ENCODE data around the gene NADK. TPM values are rescaled to one million over a fixed set of nuclear protein-coding genes. Genes with fewer than 3 reads are reported as not detected.

The NADK gene
- total and polyA plus RNA-seq, 9 donors, result 21.8 to 76.0 (median 57.0) TPM

DNA sequence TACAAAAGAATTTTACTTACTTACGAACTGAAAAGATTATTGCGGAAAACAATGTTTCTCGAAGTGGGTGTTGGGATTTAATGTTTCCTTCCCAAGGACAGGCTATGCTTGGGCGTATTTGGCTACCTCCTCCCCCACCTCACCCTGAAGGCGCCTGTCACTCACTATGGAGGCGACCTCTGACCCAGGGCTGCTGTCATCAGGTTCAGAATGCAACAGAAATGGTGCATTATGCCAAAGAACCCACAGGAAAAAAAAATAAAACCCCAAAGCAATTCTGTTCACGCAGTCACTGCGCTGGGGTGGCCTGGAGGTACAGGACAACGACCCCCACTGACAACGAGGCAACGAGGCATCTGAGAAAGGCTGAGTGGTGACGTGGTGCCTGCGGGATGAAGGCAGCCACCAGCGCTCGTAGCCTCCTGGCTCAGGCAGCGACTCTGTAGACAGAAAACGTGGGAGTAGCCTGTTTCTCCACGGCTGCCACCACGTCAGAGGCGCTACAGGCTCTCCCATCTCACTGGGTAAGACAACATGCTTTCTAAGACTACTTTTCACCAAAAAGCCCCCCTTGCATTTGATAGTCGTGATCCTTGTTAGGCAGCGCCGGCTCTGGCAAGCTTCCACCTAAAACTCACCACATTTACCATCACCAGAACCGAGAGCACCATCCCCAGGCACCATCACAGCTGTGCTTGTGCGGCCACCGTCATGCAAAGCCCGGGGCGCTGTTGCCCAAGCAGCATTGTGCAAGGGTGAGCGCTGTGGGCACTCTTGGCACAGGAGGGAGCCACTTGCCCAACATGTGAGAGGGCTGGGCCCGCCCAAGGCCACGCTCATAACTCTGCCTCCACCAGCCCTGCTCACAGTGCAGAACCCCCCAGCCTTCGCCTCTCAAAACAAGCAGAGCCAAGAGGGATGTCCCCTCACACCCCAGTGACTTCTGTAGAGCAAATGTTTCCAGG is 14.3 kb downstream of the NADK start:
- intact Hi-C loops (cut with DNase I), result no loop called here
- Histone ChIP-seq H3K4me3 (no peak overlapping the region), H3K36me3 (no peaks in the 10 kb centered on the region), H3K9me3 (no peaks in the 10 kb centered on the region), H3K4me1 (ENCODE audit: insufficient read depth) (peaks cover 7% of the 10 kb centered on the region), H3K27ac (no peak overlapping the region), H3K27me3 (no peaks in the 10 kb centered on the region)
- WGBS, 3 donors, result 72 to 85% (median 74%) methylated on average over 31 to 32 of the region's 32 CpGs
- DNase-seq, result peak in 2 of 5 donors; percentile 24 to 62
- TF ChIP-seq EP300 (IDR thresholded peaks at IDR 0.05) (no peak), POLR2A (IDR thresholded peaks at IDR 0.05) (no peak)
- TF ChIP-seq, protein P1, sequence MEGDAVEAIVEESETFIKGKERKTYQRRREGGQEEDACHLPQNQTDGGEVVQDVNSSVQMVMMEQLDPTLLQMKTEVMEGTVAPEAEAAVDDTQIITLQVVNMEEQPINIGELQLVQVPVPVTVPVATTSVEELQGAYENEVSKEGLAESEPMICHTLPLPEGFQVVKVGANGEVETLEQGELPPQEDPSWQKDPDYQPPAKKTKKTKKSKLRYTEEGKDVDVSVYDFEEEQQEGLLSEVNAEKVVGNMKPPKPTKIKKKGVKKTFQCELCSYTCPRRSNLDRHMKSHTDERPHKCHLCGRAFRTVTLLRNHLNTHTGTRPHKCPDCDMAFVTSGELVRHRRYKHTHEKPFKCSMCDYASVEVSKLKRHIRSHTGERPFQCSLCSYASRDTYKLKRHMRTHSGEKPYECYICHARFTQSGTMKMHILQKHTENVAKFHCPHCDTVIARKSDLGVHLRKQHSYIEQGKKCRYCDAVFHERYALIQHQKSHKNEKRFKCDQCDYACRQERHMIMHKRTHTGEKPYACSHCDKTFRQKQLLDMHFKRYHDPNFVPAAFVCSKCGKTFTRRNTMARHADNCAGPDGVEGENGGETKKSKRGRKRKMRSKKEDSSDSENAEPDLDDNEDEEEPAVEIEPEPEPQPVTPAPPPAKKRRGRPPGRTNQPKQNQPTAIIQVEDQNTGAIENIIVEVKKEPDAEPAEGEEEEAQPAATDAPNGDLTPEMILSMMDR (IDR thresholded peaks at IDR 0.05), result no peak

DNA sequence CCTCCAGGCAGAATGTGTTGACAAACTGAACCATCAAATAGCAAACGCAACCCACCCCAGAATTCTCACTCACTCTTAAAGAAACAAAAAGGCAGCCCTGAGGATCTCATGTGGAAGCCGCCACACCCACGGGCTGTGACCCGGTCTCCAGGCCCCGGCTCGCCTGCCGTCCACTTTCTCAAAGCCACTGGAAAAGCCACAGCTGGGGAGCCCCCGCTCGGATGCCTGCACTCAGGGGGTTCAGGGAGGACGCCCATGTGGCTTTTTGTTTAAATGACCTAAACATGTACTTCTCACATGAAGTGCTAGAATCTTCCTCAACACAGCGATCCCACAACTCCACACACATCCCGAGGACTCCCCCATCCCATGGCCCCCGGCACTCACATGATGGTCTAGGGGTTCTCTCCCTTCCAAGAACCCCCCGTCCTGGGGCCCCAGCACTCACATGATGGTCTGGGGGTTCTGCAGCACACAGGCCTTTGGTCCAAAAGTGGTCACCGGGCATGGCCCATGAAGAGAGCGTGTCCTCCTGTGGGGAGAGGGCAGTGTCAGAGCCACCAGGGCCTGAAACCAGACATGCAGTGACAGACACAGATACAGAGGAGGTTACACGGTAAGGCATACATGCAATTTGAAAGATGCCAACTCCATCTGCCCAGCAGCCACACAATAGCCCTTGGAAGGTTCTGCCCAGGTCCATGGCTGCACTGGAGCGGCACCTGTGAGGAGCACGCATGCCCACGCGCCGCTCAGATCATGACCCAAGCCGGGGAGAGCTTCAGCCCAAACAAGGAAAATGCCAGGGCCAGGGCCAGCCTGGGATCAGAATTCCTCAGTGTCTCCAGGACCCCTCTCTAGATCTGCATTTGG is 16.5 kb downstream of the NADK start:
- H3K36me3 ChIP-seq, result no peaks in the 10 kb centered on the region
- TF ChIP-seq, protein P1 (IDR thresholded peaks at IDR 0.05), result no peak
- TF ChIP-seq POLR2A (IDR thresholded peaks at IDR 0.05) (no peak), EP300 (IDR thresholded peaks at IDR 0.05) (no peak)
- 94 to 95% (median 94%) methylated on average over 23 of the region's 23 CpGs for WGBS, 3 donors
- no peaks in the 10 kb centered on the region for H3K9me3 ChIP-seq
- H3K27ac ChIP-seq, result no peak overlapping the region
- H3K4me3 ChIP-seq, result no peak overlapping the region
- H3K27me3 ChIP-seq, result no peaks in the 10 kb centered on the region
- DNase-seq, result no peak
- H3K4me1 ChIP-seq (ENCODE audit: insufficient read depth), result no peaks in the 10 kb centered on the region
- intact Hi-C loops (cut with DNase I), result no loop called here

DNA sequence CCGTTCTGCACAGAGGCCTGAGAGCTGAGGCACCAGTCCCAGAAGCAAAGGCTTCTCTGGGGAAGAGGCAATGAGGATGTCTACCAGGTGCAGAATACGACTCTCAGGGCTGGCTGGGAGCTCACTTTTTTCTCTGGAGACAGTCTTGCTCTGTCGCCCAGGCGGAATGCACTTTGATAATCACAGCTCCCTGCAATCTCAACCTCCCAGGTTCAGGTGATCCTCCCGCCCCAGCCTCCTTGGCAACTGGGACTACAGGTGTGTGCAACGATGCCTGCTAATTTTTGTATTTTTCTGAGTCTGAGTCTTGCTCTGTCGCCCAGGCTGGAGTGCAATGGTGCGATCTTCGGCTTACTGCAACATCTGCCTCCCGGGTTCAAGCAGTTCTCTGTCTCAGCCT is 17.6 kb downstream of the NADK start:
- intact Hi-C loops (cut with DNase I), result no loop called here
- 91 to 95% (median 94%) methylated on average over 10 of the region's 10 CpGs for WGBS, 3 donors
- Histone ChIP-seq H3K4me3 (no peak overlapping the region), H3K4me1 (ENCODE audit: insufficient read depth) (no peaks in the 10 kb centered on the region), H3K27ac (no peak overlapping the region), H3K27me3 (no peaks in the 10 kb centered on the region), H3K9me3 (no peaks in the 10 kb centered on the region), H3K36me3 (no peaks in the 10 kb centered on the region)
- DNase-seq, result no peak
- TF ChIP-seq POLR2A (IDR thresholded peaks at IDR 0.05), result no peak

DNA sequence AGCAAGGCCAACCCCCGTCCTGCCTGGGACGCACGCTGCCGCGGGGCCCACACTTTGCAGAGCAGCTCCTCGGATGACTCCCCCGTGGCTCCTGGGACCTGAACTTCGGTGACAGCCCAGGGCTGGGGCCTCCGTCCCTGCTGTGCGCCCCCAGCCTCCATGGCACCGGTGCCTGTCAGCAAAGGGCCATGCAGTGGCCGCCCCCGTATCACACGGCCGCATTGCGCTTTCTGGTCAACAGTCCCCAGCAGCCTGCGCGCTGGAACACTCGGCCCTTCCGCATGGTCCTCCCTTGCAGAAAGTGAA is 18.0 kb downstream of the NADK start:
- no peak for DNase-seq
- no peak overlapping the region for H3K4me3 ChIP-seq
- TF ChIP-seq POLR2A (IDR thresholded peaks at IDR 0.05), result no peak
- TF ChIP-seq, protein P1 (IDR thresholded peaks at IDR 0.05), result no peak
- TF ChIP-seq EP300 (IDR thresholded peaks at IDR 0.05), result no peak
- intact Hi-C loops (cut with DNase I), result no loop called here
- no peaks in the 10 kb centered on the region for H3K9me3 ChIP-seq
- no peaks in the 10 kb centered on the region for H3K4me1 ChIP-seq (ENCODE audit: insufficient read depth)
- 88 to 92% (median 91%) methylated on average over 18 to 20 of the region's 20 CpGs for WGBS, 3 donors
- H3K27me3 ChIP-seq, result no peaks in the 10 kb centered on the region
- no peak overlapping the region for H3K27ac ChIP-seq
- H3K36me3 ChIP-seq, result no peaks in the 10 kb centered on the region

All from ovary (tissue), 9 donors.